BJ (cell line): ENCODE measurements around the gene PARVG. TPM values are rescaled to one million over a fixed set of nuclear protein-coding genes. Genes with fewer than 3 reads are reported as not detected.

Experiments
- CTCF ChIA-PET: fragments of 350-600 bp; formaldehyde crosslinking; extraction: SDS; loops from one replicate; lab custom pipeline; 2021; ENCODE audit warnings: antibody characterized with exemption, inconsistent platforms; lab: Yijun Ruan, JAX
- POLR2A ChIA-PET: fragments of 300-600 bp; sonication (Branson Sonifier 250); formaldehyde crosslinking; extraction: SDS; loops from one replicate; lab custom pipeline; 2021; ENCODE audit warnings: antibody characterized with exemption; lab: Charles Lee
- DNase-seq: peaks from one replicate; pipeline ENCODE4 v3.0.0-alpha.2; 2011; ENCODE audit warnings: low read depth
- H3K27me3 ChIP-seq: 2 replicates; pipeline ENCODE4 v1.6.0; 2011; ENCODE audit warnings: low read length; ENCODE audit not compliant: control insufficient read depth, insufficient read depth
- H3K36me3 ChIP-seq: 2 replicates; pipeline ENCODE4 v1.5.1; 2011; ENCODE audit warnings: low read length; ENCODE audit not compliant: control insufficient read depth, insufficient read depth
- H3K4me3 ChIP-seq: 2 replicates; pipeline ENCODE4 v1.5.1; 2011; ENCODE audit warnings: low read depth, mild to moderate bottlenecking, control low read depth, low read length
- polyA plus RNA-seq: library from polyadenylated mRNA; depleted of rRNA; stranded (reverse); fragments of >200 nt; gene quantifications from 2 replicates; pipeline ENCODE4 v1.2.3, GENCODE V29; 2011
- TF ChIP-seq, protein P1 (sequence below): IDR thresholded peaks from 2 replicates; pipeline ENCODE4 v1.5.1; 2011; ENCODE audit warnings: low read depth, mild to moderate bottlenecking, control low read depth, inconsistent platforms, low read length, moderate library complexity; ENCODE audit not compliant: insufficient read depth

PARVG gene
- polyA plus RNA-seq, 1 experiment = not detected

GRCh38 chr22:44211256-44211945, 30.7 kb downstream of the PARVG start:
- CTCF ChIA-PET = interaction anchor here (0.8 kb wide), 1 partner anchor 8 kb away, joined by 3 read pairs; no protein-coding TSS in a partner anchor
- TF ChIP-seq, protein P1, sequence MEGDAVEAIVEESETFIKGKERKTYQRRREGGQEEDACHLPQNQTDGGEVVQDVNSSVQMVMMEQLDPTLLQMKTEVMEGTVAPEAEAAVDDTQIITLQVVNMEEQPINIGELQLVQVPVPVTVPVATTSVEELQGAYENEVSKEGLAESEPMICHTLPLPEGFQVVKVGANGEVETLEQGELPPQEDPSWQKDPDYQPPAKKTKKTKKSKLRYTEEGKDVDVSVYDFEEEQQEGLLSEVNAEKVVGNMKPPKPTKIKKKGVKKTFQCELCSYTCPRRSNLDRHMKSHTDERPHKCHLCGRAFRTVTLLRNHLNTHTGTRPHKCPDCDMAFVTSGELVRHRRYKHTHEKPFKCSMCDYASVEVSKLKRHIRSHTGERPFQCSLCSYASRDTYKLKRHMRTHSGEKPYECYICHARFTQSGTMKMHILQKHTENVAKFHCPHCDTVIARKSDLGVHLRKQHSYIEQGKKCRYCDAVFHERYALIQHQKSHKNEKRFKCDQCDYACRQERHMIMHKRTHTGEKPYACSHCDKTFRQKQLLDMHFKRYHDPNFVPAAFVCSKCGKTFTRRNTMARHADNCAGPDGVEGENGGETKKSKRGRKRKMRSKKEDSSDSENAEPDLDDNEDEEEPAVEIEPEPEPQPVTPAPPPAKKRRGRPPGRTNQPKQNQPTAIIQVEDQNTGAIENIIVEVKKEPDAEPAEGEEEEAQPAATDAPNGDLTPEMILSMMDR = no peak
- Histone ChIP-seq H3K27me3 (peaks cover 2% of the 10 kb centered on the region; the same call in 1 of the 2 replicates), H3K36me3 (no peaks in the 10 kb centered on the region), H3K4me3 (no peak overlapping the region)
- POLR2A ChIA-PET = interaction anchor here (1.0 kb wide), 1 partner anchor 9 kb away, joined by 3 read pairs; no protein-coding TSS in a partner anchor
- DNase-seq = no peak

GRCh38 chr22:44211946-44212930, 31.5 kb downstream of the PARVG start:
- no peak for DNase-seq
- POLR2A ChIA-PET = interaction anchor here (0.7 to 1.0 kb wide), 2 partner anchors 10 to 32 kb away, joined by 3 read pairs; partner anchors contain the start of gene PARVG
- H3K27me3 ChIP-seq = peaks cover 2% of the 10 kb centered on the region
- H3K4me3 ChIP-seq = no peak overlapping the region
- CTCF ChIA-PET = interaction anchor here (0.7 kb wide), 1 partner anchor 10 kb away, joined by 3 read pairs; no protein-coding TSS in a partner anchor
- H3K36me3 ChIP-seq = no peaks in the 10 kb centered on the region
- TF ChIP-seq, protein P1 = no peak

- H3K36me3 ChIP-seq = no peaks in the 10 kb centered on the region
- no peak overlapping the region for H3K4me3 ChIP-seq
- no peak for DNase-seq
- TF ChIP-seq, protein P1 = no peak
- ChIA-PET CTCF (no interaction called here), POLR2A (no interaction called here)
- H3K27me3 ChIP-seq = peaks cover 2% of the 10 kb centered on the region
Observed at GRCh38 chr22:44212936-44213335, 32.2 kb downstream of the PARVG start.

- CTCF ChIA-PET = no interaction called here
Observed at GRCh38 chr22:44213489-44214043, 32.8 kb downstream of the PARVG start.

More at GRCh38 chr22:44213489-44214043, 32.8 kb downstream of the PARVG start:
- Histone ChIP-seq H3K36me3 (no peaks in the 10 kb centered on the region), H3K27me3 (peaks cover 2% of the 10 kb centered on the region), H3K4me3 (no peak overlapping the region)
- POLR2A ChIA-PET = no interaction called here
- DNase-seq = no peak
- TF ChIP-seq, protein P1 = no peak
